Subcutaneous abdominal adipose tissue (tissue), 5 donors: ENCODE data around the gene OTC.

Source experiments
- H3K27ac ChIP-seq: one replicate; pipeline ENCODE4 v1.7.0; 2013; ENCODE audit warnings: low read depth, mild to moderate bottlenecking, inconsistent platforms, low read length, moderate library complexity
- H3K27me3 ChIP-seq, 5 donors: one replicate each; pipeline ENCODE4 v1.7.0; 2013; ENCODE audit warnings: low read length in 5 of 5, inconsistent platforms in 1 of 5; ENCODE audit not compliant: control insufficient read depth in 5 of 5, insufficient read depth in 4 of 5
- H3K36me3 ChIP-seq, 5 donors: one replicate each; pipeline ENCODE4 v1.7.0; 2013; ENCODE audit warnings: low read length in 5 of 5; ENCODE audit not compliant: control insufficient read depth in 5 of 5, insufficient read depth in 5 of 5
- H3K4me1 ChIP-seq, 5 donors: one replicate each; pipeline ENCODE4 v1.7.0; 2013; ENCODE audit warnings: low read length in 5 of 5, mild to moderate bottlenecking in 3 of 5, moderate library complexity in 1 of 5; ENCODE audit not compliant: control insufficient read depth in 5 of 5, insufficient read depth in 5 of 5
- H3K4me3 ChIP-seq, 5 donors: one replicate each; pipeline ENCODE4 v1.7.0; 2013; ENCODE audit warnings: low read length in 5 of 5, low read depth in 1 of 5
- H3K9ac ChIP-seq, 5 donors: one replicate each; pipeline ENCODE4 v1.7.0; 2013; ENCODE audit warnings: low read length in 5 of 5, mild to moderate bottlenecking in 4 of 5, moderate library complexity in 3 of 5
- H3K9me3 ChIP-seq, 5 donors: one replicate each; pipeline ENCODE4 v1.7.0; 2013; ENCODE audit warnings: low read length in 5 of 5; ENCODE audit not compliant: control insufficient read depth in 5 of 5
- donor health status: healthy.
- donor health status: healthy.
- donor health status: healthy.
- donor health status: healthy.
- donor health status: healthy.

OTC gene

GRCh38 chrX:38376747-38377146, 24.3 kb downstream of the OTC start:
- Histone ChIP-seq H3K9me3 (peaks cover 0 to 2% (median 0%) of the 10 kb centered on the region in 5 donors), H3K27ac (no peak overlapping the region), H3K4me3 (no peak overlapping the region), H3K9ac (no peak overlapping the region), H3K4me1 (no peaks in the 10 kb centered on the region), H3K27me3 (peaks cover 2 to 14% (median 4%) of the 10 kb centered on the region in 5 donors), H3K36me3 (no peaks in the 10 kb centered on the region)

DNA sequence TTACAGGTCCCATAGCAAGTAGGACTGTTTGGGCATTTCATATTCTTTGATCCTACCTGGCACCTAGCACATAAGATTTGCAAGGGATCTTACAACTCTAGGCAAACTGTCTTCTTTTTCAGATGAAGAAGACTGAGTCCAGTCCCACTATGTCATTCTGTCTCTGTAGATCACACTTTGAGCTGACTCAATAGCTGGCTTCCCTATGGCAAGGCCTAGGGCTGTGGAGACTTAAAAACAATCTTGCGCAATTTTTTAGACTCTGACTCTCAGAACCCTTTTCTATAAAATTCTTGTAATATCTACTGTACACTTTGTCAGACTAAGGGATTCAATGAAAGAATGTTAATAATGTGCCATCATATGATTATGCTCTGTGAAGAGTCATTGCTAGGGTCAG, 26.7 kb downstream of the OTC start:
- Histone ChIP-seq H3K27me3 (peaks cover 2 to 10% (median 4%) of the 10 kb centered on the region in 5 donors), H3K4me3 (no peak overlapping the region), H3K4me1 (no peaks in the 10 kb centered on the region), H3K9ac (no peak overlapping the region), H3K27ac (no peak overlapping the region), H3K9me3 (peaks cover 0 to 2% (median 0%) of the 10 kb centered on the region in 5 donors), H3K36me3 (no peaks in the 10 kb centered on the region)

DNA sequence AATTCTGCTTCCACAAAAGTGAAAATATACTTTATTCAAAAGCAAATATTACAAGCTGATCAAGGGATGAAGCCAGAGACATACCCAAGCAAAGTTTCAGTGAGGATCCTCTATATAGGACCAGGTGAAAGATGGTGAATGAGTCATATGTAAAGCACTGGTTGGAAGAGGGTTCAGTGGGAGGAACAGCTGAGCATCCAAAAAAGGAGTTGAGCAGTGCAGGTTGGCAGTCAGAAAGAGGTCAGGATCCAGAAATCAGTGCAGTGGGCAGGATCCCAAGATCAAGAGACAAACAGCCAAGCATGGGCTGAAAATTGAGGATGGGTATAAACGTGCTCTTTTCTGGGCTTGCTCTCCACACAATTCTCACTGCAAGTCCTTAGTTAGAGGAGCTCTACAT, 30.3 kb downstream of the OTC start:
- Histone ChIP-seq H3K4me3 (no peak overlapping the region), H3K27ac (no peak overlapping the region)

GRCh38 chrX:38400389-38400910, 48.0 kb downstream of the OTC start:
- Histone ChIP-seq H3K9me3 (no peaks in the 10 kb centered on the region), H3K36me3 (no peaks in the 10 kb centered on the region), H3K27me3 (peaks cover 0 to 9% (median 7%) of the 10 kb centered on the region in 5 donors), H3K4me1 (no peaks in the 10 kb centered on the region), H3K4me3 (no peak overlapping the region), H3K9ac (no peak overlapping the region), H3K27ac (no peak overlapping the region)

More for the DNA sequence above, 30.3 kb downstream of the OTC start:
- H3K36me3 ChIP-seq: no peaks in the 10 kb centered on the region
- peaks cover 0 to 13% (median 7%) of the 10 kb centered on the region in 5 donors for H3K9me3 ChIP-seq
- peaks cover 0 to 4% (median 1%) of the 10 kb centered on the region in 5 donors for H3K27me3 ChIP-seq
- H3K9ac ChIP-seq: no peak overlapping the region
- H3K4me1 ChIP-seq: no peaks in the 10 kb centered on the region

- H3K27me3 ChIP-seq: peaks cover 0 to 10% (median 5%) of the 10 kb centered on the region in 5 donors
Observed at GRCh38 chrX:38402118-38402517, 49.7 kb downstream of the OTC start.

DNA sequence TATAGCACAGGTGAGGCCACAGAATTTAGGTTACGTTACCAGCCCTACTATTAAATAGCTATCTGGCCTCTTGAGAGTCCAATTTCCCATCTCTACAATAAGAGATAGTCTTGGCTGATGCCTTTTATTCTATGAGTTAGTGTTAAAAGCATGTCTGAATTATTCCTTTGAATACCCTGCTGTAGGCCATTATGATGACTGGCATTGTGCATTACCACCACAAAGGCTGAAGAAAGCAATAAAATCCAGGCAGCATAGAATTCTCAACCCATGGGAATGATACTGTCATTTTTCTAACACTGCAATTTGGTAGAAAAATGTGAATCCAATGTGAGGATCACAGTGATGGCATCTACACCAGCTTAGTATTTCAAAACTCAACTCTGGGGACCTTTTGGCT, 51.4 kb downstream of the OTC start:
- Histone ChIP-seq H3K27ac (no peak overlapping the region), H3K27me3 (peaks cover 0 to 12% (median 11%) of the 10 kb centered on the region in 5 donors), H3K4me3 (no peak overlapping the region), H3K36me3 (no peaks in the 10 kb centered on the region), H3K4me1 (no peaks in the 10 kb centered on the region), H3K9me3 (no peaks in the 10 kb centered on the region), H3K9ac (no peak overlapping the region)

More at GRCh38 chrX:38402118-38402517, 49.7 kb downstream of the OTC start:
- no peak overlapping the region for H3K27ac ChIP-seq
- H3K9ac ChIP-seq: no peak overlapping the region
- no peaks in the 10 kb centered on the region for H3K36me3 ChIP-seq
- H3K9me3 ChIP-seq: no peaks in the 10 kb centered on the region
- H3K4me3 ChIP-seq: no peak overlapping the region
- no peaks in the 10 kb centered on the region for H3K4me1 ChIP-seq

DNA sequence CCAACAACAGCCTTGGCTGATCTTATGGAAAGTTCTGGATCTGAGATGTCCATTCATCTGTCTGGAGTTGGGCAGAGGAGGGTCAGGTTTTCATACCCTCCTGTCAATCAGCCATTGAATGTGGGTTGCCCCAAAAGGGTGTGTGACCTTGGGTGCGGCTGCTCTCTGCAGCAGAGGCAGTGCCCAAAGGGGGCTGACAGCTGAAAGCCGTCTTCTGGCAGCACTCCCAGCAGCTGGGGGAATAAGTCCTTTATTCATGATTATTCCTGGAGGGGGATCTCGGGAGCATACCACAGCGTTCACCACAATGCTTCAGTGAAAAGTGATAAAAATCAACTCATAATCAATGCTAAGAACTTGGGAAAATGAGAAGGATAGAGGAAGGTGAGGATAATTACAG, 54.7 kb downstream of the OTC start:
- Histone ChIP-seq H3K27ac (no peak overlapping the region), H3K27me3 (peaks cover 0 to 11% (median 7%) of the 10 kb centered on the region in 5 donors), H3K36me3 (no peaks in the 10 kb centered on the region), H3K4me1 (no peaks in the 10 kb centered on the region), H3K9ac (no peak overlapping the region), H3K9me3 (no peaks in the 10 kb centered on the region), H3K4me3 (no peak overlapping the region)

- Histone ChIP-seq H3K4me3 (no peak overlapping the region), H3K27ac (no peak overlapping the region), H3K9ac (no peak overlapping the region)
Observed at GRCh38 chrX:38409289-38409688, 56.9 kb downstream of the OTC start.

DNA sequence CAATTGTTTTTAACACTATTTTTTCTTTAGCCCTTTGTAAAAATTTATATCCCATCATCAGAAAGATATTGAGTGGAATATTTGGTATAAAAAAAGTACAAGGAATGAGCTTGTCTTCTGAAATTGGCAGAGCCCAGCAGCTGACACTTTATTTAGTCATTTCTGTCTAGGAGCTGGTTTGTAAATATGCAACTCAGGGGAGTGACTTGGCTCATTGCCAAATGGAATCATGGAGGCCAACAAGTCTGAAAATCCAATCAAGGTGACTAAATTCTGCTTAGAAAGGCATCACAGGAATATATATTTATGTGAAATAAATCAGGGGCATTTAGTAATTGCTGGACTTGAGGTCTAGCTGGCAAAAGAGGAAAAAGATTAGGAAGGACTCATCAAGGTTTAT, 74.4 kb downstream of the OTC start:
- H3K27ac ChIP-seq: no peak overlapping the region
- H3K36me3 ChIP-seq: no peaks in the 10 kb centered on the region
- H3K4me1 ChIP-seq: no peaks in the 10 kb centered on the region
- H3K27me3 ChIP-seq: peaks cover 0 to 9% (median 3%) of the 10 kb centered on the region in 5 donors
- no peak overlapping the region for H3K4me3 ChIP-seq
- H3K9me3 ChIP-seq: no peaks in the 10 kb centered on the region
- H3K9ac ChIP-seq: no peak overlapping the region

More at GRCh38 chrX:38409289-38409688, 56.9 kb downstream of the OTC start:
- H3K4me1 ChIP-seq: no peaks in the 10 kb centered on the region
- no peaks in the 10 kb centered on the region for H3K9me3 ChIP-seq
- H3K36me3 ChIP-seq: no peaks in the 10 kb centered on the region
- peaks cover 0 to 11% (median 6%) of the 10 kb centered on the region in 5 donors for H3K27me3 ChIP-seq

GRCh38 chrX:38431525-38431924, 79.1 kb downstream of the OTC start:
- no peak overlapping the region for H3K4me3 ChIP-seq
- peaks cover 0 to 2% (median 0%) of the 10 kb centered on the region in 5 donors for H3K4me1 ChIP-seq
- H3K27me3 ChIP-seq: peaks cover 6 to 14% (median 9%) of the 10 kb centered on the region in 5 donors
- no peak overlapping the region for H3K9ac ChIP-seq
- H3K9me3 ChIP-seq: no peaks in the 10 kb centered on the region
- H3K27ac ChIP-seq: no peak overlapping the region
- no peaks in the 10 kb centered on the region for H3K36me3 ChIP-seq
